Cardiac muscle cell (in vitro differentiated cells and primary cell): ENCODE data around the gene BAHCC1. TPM values are rescaled to one million over a fixed set of nuclear protein-coding genes. Genes with fewer than 3 reads are reported as not detected.

Experiments used
- DNase-seq, 2 donors: peaks; one replicate each; pipeline versions ENCODE4 v3.0.0 to v3.0.0-alpha.2; 2010 to 2017; ENCODE audit warnings: low read depth in 1 of 2, low spot score in 1 of 2
- H3K27ac ChIP-seq: fragments of 200-600 bp; sonication (generic); 2 replicates; pipeline ENCODE4 v1.5.1; 2016
- H3K27me3 ChIP-seq: fragments of 200-600 bp; sonication (generic); 2 replicates; pipeline ENCODE4 v1.6.0; 2016; ENCODE audit warnings: control low read depth
- H3K36me3 ChIP-seq: fragments of 200-600 bp; sonication (generic); 2 replicates; pipeline ENCODE4 v1.5.1; 2016; ENCODE audit warnings: control low read depth
- H3K4me1 ChIP-seq: fragments of 200-600 bp; sonication (generic); 2 replicates; pipeline ENCODE4 v1.8.1; 2017; ENCODE audit warnings: low read depth, mild to moderate bottlenecking, mixed run types
- H3K4me3 ChIP-seq: fragments of 200-600 bp; sonication (generic); 2 replicates; pipeline ENCODE4 v1.5.1; 2016; ENCODE audit warnings: mild to moderate bottlenecking
- H3K9me3 ChIP-seq: fragments of 200-600 bp; sonication (generic); 2 replicates; pipeline ENCODE4 v1.5.1; 2017; ENCODE audit warnings: low read depth, mild to moderate bottlenecking, control low read depth
- CTCF ChIP-seq: IDR thresholded peaks from 2 replicates; pipeline ENCODE4 v1.5.1; 2012; ENCODE audit warnings: low read depth, mild to moderate bottlenecking, low read length
- polyA plus RNA-seq: library from polyadenylated mRNA; unstranded; fragments of >200 nt; fragmentation: Nextera tagmentation; extraction: Ambion mirVana; gene quantifications from 2 replicates; pipeline ENCODE4 v1.2.1, GENCODE V29; 2016
- total RNA-seq: library from RNA; depleted of rRNA; stranded (reverse); fragments of >200 nt; gene quantifications from 2 replicates; pipeline ENCODE4 v1.2.3, GENCODE V29; 2016

The BAHCC1 gene
- total and polyA plus RNA-seq, 2 experiments from 2014 or later, result 20.3 to 47.3 TPM

DNA sequence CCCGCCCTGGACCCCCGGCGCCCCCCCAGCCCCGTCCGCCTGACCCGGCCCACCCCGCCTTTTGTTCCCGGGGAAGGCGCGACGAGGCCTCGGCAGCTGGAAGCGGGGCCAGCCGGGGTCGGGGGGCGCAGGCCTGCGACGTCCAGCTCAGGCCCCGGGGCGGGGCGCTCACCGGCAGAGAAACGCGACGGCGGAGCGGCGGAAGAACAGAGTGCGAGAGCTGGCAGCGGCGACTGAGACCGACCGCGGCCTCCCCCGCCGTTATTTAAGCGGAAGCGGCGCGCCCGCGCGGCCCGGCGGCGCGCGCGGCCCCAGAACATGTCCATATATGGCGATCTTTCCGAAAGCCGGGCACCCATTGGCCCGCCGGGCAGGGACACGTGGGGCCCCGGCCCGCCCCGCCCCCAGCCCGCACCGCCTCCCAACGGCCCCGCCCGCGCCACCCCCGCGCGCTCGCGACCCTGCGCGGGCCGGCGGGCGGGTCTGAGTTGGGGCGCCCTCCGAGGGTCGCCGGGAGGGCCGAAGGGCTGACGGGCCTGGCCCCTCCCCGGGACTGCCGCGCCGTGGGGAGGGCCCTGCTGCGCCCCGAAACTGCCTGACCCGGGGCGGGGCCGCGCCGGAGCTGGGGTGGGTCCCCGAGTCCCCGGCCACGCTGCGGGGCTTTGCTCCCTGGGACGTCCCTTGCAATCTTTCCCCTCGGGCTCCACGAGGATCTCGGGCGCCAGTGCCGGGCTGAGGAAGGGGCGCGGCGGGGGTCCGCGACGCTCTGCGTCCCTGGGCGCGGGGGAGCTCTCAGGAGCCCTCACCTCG lies 117.5 kb downstream of the BAHCC1 start, which contains the start of gene ACTG1:
Gene ACTG1 (minus strand): TSS at position 238 of the 810 bp plus-strand sequence. CDS start 445 bp downstream, outside the sequence.
- peak; percentile 92 to 95 for DNase-seq
- H3K36me3 ChIP-seq, result peaks cover 35% of the 10 kb centered on the region
- H3K27me3 ChIP-seq, result no peaks in the 10 kb centered on the region
- TF ChIP-seq CTCF, result no peak
- peak within 1 kb of the TSS; percentile 100 for H3K4me3 ChIP-seq
- H3K27ac ChIP-seq, result peak within 1 kb of the TSS; percentile 100
- peaks cover 25% of the 10 kb centered on the region for H3K4me1 ChIP-seq
- H3K9me3 ChIP-seq, result no peaks in the 10 kb centered on the region

DNA sequence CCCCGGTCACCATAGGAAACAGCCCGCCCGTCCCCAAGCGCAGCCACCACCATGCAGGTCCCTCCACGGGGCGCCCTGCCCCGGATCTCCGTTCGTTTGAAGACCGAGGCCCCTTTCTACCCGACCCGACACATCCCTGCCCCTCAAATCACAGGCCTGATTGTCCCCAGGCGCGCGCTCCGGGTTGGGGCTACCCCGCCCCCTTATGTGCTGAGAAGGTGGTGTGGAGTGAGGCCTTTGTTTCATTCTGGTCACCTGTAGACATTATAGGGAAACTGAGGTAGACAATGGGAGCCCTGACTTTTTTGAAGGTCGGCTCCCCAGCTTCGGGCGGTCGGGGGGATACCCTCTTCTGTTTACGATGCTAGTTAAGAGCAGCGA lies 118.1 kb downstream of the BAHCC1 start:
- Histone ChIP-seq H3K36me3 (peaks cover 35% of the 10 kb centered on the region), H3K27ac (peak overlapping the region; percentile 100), H3K4me1 (peaks cover 29% of the 10 kb centered on the region), H3K4me3 (peak overlapping the region; percentile 100), H3K9me3 (no peaks in the 10 kb centered on the region), H3K27me3 (no peaks in the 10 kb centered on the region)
- DNase-seq, result peak; percentile 62 to 69
- no peak for TF ChIP-seq CTCF

DNA sequence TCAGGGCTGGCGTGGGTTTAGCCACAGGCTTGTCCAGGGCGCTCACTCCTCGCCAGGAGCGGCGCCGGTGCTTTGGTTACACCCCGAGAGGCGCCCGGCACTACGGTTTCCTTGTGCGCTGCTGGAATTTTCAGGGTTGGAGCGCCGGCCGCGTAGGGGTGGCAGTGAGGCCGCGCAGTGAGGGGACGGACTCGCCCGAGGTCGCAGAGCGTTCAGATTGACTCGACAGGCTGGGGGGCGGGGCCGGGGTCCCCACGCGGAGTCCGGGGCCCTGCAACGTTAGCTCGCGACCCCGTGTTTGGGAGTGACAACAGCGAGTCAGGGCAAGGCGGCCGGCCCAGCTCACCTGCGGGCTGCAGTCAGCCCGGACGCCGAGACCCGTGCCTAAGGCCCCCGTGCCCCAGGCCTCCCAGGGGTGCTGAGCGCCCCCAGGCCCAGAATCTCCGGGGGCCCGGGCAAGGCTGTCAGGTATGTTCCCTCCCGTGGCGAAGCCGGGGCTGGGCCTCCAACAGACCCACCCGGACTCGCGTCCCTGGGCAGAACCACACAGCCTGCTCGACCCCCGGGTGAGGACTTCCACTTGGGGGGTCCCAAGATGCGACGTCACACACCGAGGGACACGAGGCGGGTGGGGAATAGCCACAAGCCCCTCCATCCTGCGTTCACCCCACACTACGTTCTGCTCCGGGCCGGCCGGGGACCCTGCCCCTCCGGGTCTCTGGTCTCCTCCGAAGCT lies 118.7 kb downstream of the BAHCC1 start:
- peak overlapping the region; percentile 100 for H3K4me3 ChIP-seq
- peak; percentile 80 to 87 for DNase-seq
- no peaks in the 10 kb centered on the region for H3K9me3 ChIP-seq
- no peaks in the 10 kb centered on the region for H3K27me3 ChIP-seq
- no peak for TF ChIP-seq CTCF
- peak overlapping the region; percentile 100 for H3K27ac ChIP-seq
- peaks cover 35% of the 10 kb centered on the region for H3K36me3 ChIP-seq
- H3K4me1 ChIP-seq, result peaks cover 34% of the 10 kb centered on the region

GRCh38 chr17:81514489-81514738 lies 119.2 kb downstream of the BAHCC1 start:
- TF ChIP-seq CTCF, result no peak
- Histone ChIP-seq H3K4me3 (peak overlapping the region; percentile 100), H3K4me1 (peaks cover 30% of the 10 kb centered on the region), H3K36me3 (peaks cover 34% of the 10 kb centered on the region), H3K9me3 (no peaks in the 10 kb centered on the region), H3K27ac (peak overlapping the region; percentile 100), H3K27me3 (no peaks in the 10 kb centered on the region)
- no peak for DNase-seq

DNA sequence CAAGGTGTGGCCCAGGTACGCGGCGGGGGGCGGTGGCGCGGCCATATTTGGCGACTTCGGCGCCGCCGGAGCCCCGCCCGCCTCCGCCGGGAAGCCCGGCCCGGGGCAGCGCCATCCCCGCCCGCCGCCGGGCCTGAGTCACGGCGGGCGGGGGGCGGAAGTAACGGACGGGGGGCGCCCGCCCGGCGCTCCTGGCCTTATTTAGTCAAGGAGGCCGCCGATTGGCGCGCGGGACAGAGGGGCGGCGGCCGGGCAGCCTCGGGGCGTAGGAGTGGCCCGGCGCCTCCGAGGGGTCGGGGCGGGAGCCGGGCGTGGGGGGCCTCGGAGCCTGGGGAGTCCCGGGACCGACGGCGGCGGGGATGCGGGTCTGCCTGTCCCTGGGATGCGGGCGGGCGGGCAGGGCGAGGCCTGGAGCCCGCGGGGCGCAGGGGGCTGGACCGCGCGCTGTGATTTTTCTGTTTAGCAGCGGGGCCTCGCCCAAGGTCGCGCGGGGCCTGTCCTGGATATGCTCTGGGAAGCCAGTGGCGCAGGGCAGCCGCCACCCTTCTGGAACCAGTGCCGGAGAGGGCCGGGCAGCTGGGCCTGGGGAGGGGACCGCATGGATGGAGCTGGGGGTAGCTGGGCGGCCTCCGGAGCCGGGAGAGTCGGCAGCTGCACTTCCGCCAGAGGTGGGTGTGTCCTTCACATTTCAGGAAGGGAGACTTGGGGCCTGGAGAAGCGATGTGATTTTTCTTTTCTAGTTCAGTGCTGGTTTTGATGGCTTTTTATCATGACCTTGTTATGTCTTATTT lies 119.7 kb downstream of the BAHCC1 start:
- no peaks in the 10 kb centered on the region for H3K27me3 ChIP-seq
- TF ChIP-seq CTCF, result no peak
- peak overlapping the region; percentile 100 for H3K27ac ChIP-seq
- no peaks in the 10 kb centered on the region for H3K9me3 ChIP-seq
- H3K4me1 ChIP-seq, result peaks cover 30% of the 10 kb centered on the region
- DNase-seq, result peak; percentile 90 to 94
- peaks cover 29% of the 10 kb centered on the region for H3K36me3 ChIP-seq
- H3K4me3 ChIP-seq, result peak overlapping the region; percentile 100
